ENCODE data around the gene DCTN1.

- TF ChIP-seq CTCF (IDR thresholded peaks at IDR 0.05; ENCODE audit: low read depth, low read length) (no peak), POLR2A (IDR thresholded peaks at IDR 0.05; ENCODE audit: extremely low read depth, insufficient read length) (no peak), MAX (IDR thresholded peaks at IDR 0.05; ENCODE audit: low read depth, low read length) (no peak)
Measured at GRCh38 chr2:74426181-74426758, 46.2 kb upstream of the DCTN1 start.
